Mucosa of descending colon (tissue), 3 donors: ENCODE data around the gene BMP6. TPM values are rescaled to one million over a fixed set of nuclear protein-coding genes. Genes with fewer than 3 reads are reported as not detected.

ENCODE experiments used
- ATAC-seq: fragments of 200-7000 bp; cut with Tn5 transposase; one replicate; pipeline ENCODE4 v1.9.1; 2020; ENCODE audit warnings: mild to moderate bottlenecking, moderate library complexity
- DNase-seq, 3 donors: peaks; one replicate each; pipeline ENCODE4 v3.0.0-alpha.2; 2020
- H3K36me3 ChIP-seq: fragments of 200-600 bp; one replicate; pipeline ENCODE4 v1.8.0; 2021; ENCODE audit warnings: low read depth, mild to moderate bottlenecking
- H3K4me1 ChIP-seq: fragments of 200-600 bp; one replicate; pipeline ENCODE4 v1.8.0; 2021; ENCODE audit warnings: low read depth, mild to moderate bottlenecking
- H3K4me3 ChIP-seq: fragments of 200-600 bp; one replicate; pipeline ENCODE4 v1.8.0; 2021; ENCODE audit warnings: mild to moderate bottlenecking
- H3K9me3 ChIP-seq: fragments of 200-600 bp; one replicate; pipeline ENCODE4 v1.8.0; 2021; ENCODE audit warnings: mild to moderate bottlenecking
- intact Hi-C, 2 donors: fragments of 100-400 bp; cut with DNase I in 1 of 2; cut with micrococcal nuclease in 1 of 2; formaldehyde crosslinking; loops; one replicate each; pipeline versions ENCODE4 v1.11.0 to v1.11.1; 2022; cut with DNase I, micrococcal nuclease
- total RNA-seq, 3 donors: library from RNA; stranded (reverse); fragmentation: NEBNext Ultra II Directional in 2 of 3; extraction: Animal tissue kit (Norgen Biotek cat#: 25700) in 2 of 3; gene quantifications; one replicate each; pipeline versions ENCODE4 v1.2.1 to v1.2.4, GENCODE V29; 2021 to 2023
- TF ChIP-seq, protein P1 (sequence below): fragments of 200-600 bp; IDR thresholded peaks from one replicate; pipeline ENCODE4 v1.8.0; 2022; ENCODE audit warnings: antibody characterized with exemption, mild to moderate bottlenecking
- donor health status: DM: no; HTN: no; CAD: no; lungs with moderate emphysema.
- donor health status: DM: no; HTN: no; CAD: no.
- donor health status: DM: no; HTN: yes; CAD: no.

The BMP6 gene
- total RNA-seq, 3 donors from 2014 or later = 0.55 to 1.9 (median 0.98) TPM

DNA sequence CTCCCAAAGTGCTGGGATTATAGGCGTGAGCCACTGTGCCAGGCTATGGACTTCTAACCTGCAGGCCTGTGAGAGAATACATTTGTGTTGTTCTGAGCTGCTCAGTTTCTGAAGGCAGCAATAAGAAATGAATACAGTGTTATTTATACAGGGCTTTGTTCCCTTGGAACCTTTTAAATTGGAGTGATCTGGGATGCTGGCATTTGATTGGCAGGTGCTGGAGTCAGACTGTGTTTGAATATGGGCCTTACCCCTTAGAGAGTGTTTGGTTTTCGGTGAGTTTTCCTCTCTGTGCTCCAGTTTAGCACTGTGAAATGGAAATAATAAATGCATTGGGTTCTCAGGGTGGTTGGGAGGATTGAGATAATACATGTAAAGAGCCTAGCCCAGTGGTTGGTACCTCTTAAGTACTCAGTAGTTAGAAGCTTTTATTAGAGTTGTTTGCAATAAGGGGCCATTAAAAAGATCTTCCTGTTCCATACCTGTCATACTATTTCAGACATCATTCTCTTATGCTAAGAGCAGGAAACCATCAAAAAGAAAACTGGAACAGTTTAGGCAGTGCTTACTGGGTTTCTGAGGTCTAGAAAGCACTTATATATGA lies 22.1 kb downstream of the BMP6 start:
- intact Hi-C loops = no loop called here
- Histone ChIP-seq H3K9me3 (no peaks in the 10 kb centered on the region), H3K4me3 (no peak overlapping the region), H3K4me1 (no peaks in the 10 kb centered on the region), H3K36me3 (no peaks in the 10 kb centered on the region)
- TF ChIP-seq, protein P1, sequence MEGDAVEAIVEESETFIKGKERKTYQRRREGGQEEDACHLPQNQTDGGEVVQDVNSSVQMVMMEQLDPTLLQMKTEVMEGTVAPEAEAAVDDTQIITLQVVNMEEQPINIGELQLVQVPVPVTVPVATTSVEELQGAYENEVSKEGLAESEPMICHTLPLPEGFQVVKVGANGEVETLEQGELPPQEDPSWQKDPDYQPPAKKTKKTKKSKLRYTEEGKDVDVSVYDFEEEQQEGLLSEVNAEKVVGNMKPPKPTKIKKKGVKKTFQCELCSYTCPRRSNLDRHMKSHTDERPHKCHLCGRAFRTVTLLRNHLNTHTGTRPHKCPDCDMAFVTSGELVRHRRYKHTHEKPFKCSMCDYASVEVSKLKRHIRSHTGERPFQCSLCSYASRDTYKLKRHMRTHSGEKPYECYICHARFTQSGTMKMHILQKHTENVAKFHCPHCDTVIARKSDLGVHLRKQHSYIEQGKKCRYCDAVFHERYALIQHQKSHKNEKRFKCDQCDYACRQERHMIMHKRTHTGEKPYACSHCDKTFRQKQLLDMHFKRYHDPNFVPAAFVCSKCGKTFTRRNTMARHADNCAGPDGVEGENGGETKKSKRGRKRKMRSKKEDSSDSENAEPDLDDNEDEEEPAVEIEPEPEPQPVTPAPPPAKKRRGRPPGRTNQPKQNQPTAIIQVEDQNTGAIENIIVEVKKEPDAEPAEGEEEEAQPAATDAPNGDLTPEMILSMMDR = no peak
- ATAC-seq (no peak), DNase-seq (no peak)

DNA sequence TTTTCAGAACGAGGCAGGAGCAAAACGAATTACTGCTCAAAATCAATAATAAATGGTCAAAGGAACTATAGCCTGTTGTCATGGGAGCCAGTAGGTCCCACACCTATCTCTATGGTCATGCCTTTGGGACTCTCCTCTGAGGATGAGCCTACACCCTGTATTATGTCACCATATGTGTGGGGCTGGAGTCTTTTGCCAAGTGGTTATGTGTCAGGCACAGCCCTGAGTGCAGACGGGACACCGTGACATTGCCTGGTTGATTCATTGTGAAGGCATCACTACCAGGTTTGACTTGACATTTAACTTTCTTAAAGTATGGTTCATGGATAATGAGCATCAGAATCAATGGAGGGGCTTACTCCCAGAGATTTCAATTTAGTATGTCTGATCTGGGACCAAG lies 23.6 kb downstream of the BMP6 start:
- TF ChIP-seq, protein P1 = no peak
- no peaks in the 10 kb centered on the region for H3K9me3 ChIP-seq
- no peaks in the 10 kb centered on the region for H3K4me1 ChIP-seq
- no peak for DNase-seq
- ATAC-seq = no peak
- intact Hi-C loops = no loop called here
- no peak overlapping the region for H3K4me3 ChIP-seq
- H3K36me3 ChIP-seq = no peaks in the 10 kb centered on the region

DNA sequence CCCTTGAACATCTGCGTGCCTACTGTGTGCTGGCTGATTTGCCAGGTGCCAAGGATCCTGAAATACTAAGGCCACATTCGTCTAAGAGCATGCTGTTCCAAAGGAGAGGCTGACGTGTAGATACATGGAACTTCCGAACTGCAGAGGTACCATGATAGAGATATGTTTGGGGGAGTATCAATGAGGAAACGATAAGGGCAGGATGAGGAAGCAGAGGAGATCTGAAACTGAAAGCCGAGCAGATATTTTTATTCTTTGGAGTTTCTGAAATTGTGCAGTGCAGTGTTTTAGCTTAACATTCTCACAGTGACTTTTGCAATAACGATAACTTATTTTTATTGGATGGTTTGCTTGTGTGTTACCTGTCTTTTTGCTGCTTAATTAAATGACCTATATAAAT lies 24.3 kb downstream of the BMP6 start:
- intact Hi-C loops = no loop called here
- no peak for DNase-seq
- Histone ChIP-seq H3K9me3 (no peaks in the 10 kb centered on the region), H3K4me3 (no peak overlapping the region), H3K36me3 (no peaks in the 10 kb centered on the region), H3K4me1 (no peaks in the 10 kb centered on the region)
- TF ChIP-seq, protein P1 = no peak
- no peak for ATAC-seq

DNA sequence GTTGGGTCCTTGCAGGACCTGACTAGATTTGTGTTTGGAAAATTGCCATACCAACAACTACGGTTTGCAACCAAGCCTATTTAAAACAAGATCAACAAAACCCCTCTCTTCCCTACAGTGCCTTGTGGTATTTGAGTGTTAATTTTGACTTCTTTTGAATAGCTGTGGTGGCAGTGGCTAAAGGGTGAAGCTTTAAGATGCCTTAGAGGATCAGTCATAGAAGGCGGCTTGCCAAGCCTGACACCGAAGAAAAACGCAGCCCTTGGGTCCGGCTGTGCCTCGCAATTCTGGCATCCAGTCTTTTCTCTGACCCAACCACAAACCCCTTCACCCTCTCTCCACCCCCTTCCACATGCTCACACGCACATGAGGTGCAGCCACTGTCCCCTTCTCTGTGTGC lies 32.6 kb downstream of the BMP6 start:
- H3K4me1 ChIP-seq = no peaks in the 10 kb centered on the region
- no peaks in the 10 kb centered on the region for H3K9me3 ChIP-seq
- no peaks in the 10 kb centered on the region for H3K36me3 ChIP-seq
- ATAC-seq = peak; percentile 28
- DNase-seq = peak in 1 of 3 donors; percentile 5
- H3K4me3 ChIP-seq = no peak overlapping the region
- intact Hi-C loops = no loop called here
- TF ChIP-seq, protein P1 = no peak

DNA sequence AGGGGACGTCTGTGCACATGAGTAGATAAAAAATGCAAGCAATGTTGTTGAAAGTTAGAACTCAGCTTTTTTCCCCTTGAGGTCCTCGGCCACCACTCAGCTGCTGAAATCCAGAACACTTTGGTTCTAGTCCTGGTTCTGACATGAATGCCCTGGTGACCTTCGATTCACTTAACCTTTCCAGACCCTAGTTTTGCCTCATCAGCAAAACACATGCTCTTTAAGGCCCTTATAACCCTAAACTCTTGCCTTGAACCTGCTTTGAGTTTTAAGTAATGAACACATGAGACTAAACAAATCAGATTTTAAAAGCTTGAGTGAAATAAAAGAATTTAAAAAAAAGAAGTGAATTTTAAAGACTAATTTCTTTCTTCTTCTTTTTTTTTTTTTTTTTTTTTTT lies 33.4 kb downstream of the BMP6 start:
- no peak for ATAC-seq
- TF ChIP-seq, protein P1 = no peak

DNA sequence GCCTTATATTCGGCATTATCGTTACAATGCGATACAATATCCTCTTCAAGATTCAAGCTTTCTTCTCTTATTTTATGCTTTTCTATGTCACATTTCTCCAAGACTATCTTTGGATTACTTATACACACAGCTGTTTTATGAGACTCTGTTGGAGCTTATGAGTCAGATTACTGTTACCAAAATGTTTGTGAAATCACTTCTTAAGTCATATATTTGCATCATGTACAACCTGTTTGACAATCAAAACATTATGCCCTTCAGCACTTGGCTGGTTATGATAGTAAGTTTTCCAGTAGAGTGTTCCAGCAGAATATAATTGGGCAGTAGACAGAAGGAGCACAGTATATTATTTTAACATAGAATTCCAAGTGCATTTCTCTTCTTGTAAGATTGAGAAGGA lies 35.2 kb downstream of the BMP6 start:
- Histone ChIP-seq H3K36me3 (no peaks in the 10 kb centered on the region), H3K4me1 (no peaks in the 10 kb centered on the region), H3K4me3 (no peak overlapping the region), H3K9me3 (no peaks in the 10 kb centered on the region)
- DNase-seq = no peak
- ATAC-seq = no peak
- intact Hi-C loops = no loop called here
- TF ChIP-seq, protein P1 = no peak

More for the DNA sequence above, 33.4 kb downstream of the BMP6 start:
- Histone ChIP-seq H3K4me1 (no peaks in the 10 kb centered on the region), H3K4me3 (no peak overlapping the region), H3K9me3 (no peaks in the 10 kb centered on the region), H3K36me3 (no peaks in the 10 kb centered on the region)
- intact Hi-C loops = no loop called here
- no peak for DNase-seq
